H1 (cell line): Measurements from ENCODE around the gene RASSF3. TPM values are rescaled to one million over a fixed set of nuclear protein-coding genes. Genes with fewer than 3 reads are reported as not detected.

Experiments
- CTCF ChIA-PET: fragments of 300-600 bp; sonication (Branson Sonifier 250); formaldehyde crosslinking; loops from one replicate; lab custom pipeline; 2021; ENCODE audit not compliant: partially characterized antibody; lab: Charles Lee
- POLR2A ChIA-PET: fragments of 300-600 bp; sonication (Branson Sonifier 250); formaldehyde crosslinking; loops from one replicate; lab custom pipeline; 2021; ENCODE audit warnings: inconsistent platforms; ENCODE audit not compliant: partially characterized antibody; lab: Charles Lee
- DNase-seq, 2 experiments: peaks; one replicate each; pipeline versions ENCODE4 v3.0.0 to v3.0.0-alpha.2; 2010 to 2022; ENCODE audit warnings: low spot score in 2 of 2, low read depth in 1 of 2, mixed read lengths in 1 of 2
- FAIRE-seq: peaks from 2 replicates; lab custom pipeline; 2011; peaks lifted over from hg19 to GRCh38; lab: Jason Lieb, UNC
- H2AFZ ChIP-seq: 2 replicates; pipeline ENCODE4 v1.8.1; 2012; ENCODE audit warnings: low read length, inconsistent platforms
- H2AK5ac ChIP-seq: 2 replicates; pipeline ENCODE4 v1.6.1; 2013; ENCODE audit warnings: low read depth, low read length
- H2BK120ac ChIP-seq: replicated peaks from 2 replicates; pipeline ENCODE3; 2013; ENCODE audit warnings: low read depth, low read length, inconsistent platforms
- H2BK12ac ChIP-seq: 2 replicates; pipeline ENCODE4 v1.6.1; 2013; ENCODE audit warnings: low read depth, low read length
- H2BK15ac ChIP-seq: 2 replicates; pipeline ENCODE4 v1.6.1; 2013; ENCODE audit warnings: low read length
- H2BK20ac ChIP-seq: 2 replicates; pipeline ENCODE4 v1.6.1; 2013; ENCODE audit warnings: low read length
- H2BK5ac ChIP-seq: 2 replicates; pipeline ENCODE4 v1.6.1; 2013; ENCODE audit warnings: low read depth, low read length
- H3K14ac ChIP-seq: 2 replicates; pipeline ENCODE4 v1.6.1; 2013; ENCODE audit warnings: inconsistent platforms; ENCODE audit not compliant: insufficient read length
- H3K18ac ChIP-seq: 2 replicates; pipeline ENCODE4 v1.6.1; 2013; ENCODE audit warnings: low read length; ENCODE audit errors: extremely low read depth
- H3K23ac ChIP-seq: 2 replicates; pipeline ENCODE4 v1.6.1; 2013; ENCODE audit warnings: inconsistent platforms; ENCODE audit not compliant: insufficient read length
- H3K23me2 ChIP-seq: 2 replicates; pipeline ENCODE4 v1.6.1; 2013; ENCODE audit warnings: low read depth, low read length
- H3K27ac ChIP-seq: 2 replicates; pipeline ENCODE4 v1.6.1; 2011; ENCODE audit warnings: low read depth, low read length, inconsistent platforms
- H3K27me3 ChIP-seq, 4 experiments: replicated peaks in 1 of 4; 1 replicate in 1 of 4; 2 replicates in 3 of 4; pipeline versions ENCODE4 v1.6.1 to v1.8.1; 2011 to 2013; ENCODE audit warnings: low read length in 3 of 4, mild to moderate bottlenecking in 3 of 4, inconsistent platforms in 2 of 4, mixed read lengths in 2 of 4, moderate library complexity in 1 of 4; ENCODE audit not compliant: control insufficient read depth in 3 of 4, insufficient read depth in 3 of 4; ENCODE audit errors: extremely low read depth in 1 of 4
- H3K36me3 ChIP-seq, 4 experiments: 2 replicates each; pipeline versions ENCODE4 v1.6.1 to v1.8.1; 2011 to 2013; ENCODE audit warnings: mild to moderate bottlenecking in 4 of 4, low read length in 3 of 4, moderate library complexity in 2 of 4, control low read depth in 1 of 4, inconsistent platforms in 1 of 4; ENCODE audit not compliant: insufficient read depth in 4 of 4, control insufficient read depth in 2 of 4
- H3K4ac ChIP-seq: replicated peaks from 2 replicates; pipeline ENCODE3; 2013; ENCODE audit warnings: low read length, low read depth, mixed read lengths, inconsistent platforms; ENCODE audit not compliant: insufficient read length
- H3K4me1 ChIP-seq, 4 experiments: replicated peaks in 1 of 4; 1 replicate in 1 of 4; 2 replicates in 3 of 4; pipeline versions ENCODE4 v1.6.1 to v1.8.1; 2011 to 2013; ENCODE audit warnings: low read length in 3 of 4, inconsistent platforms in 2 of 4, mixed read lengths in 1 of 4; ENCODE audit not compliant: insufficient read depth in 4 of 4, control insufficient read depth in 3 of 4
- H3K4me2 ChIP-seq, 2 experiments: 2 replicates each; pipeline versions ENCODE4 v1.6.1 to v1.8.1; 2011 to 2013; ENCODE audit warnings: low read depth in 2 of 2, low read length in 2 of 2, control low read depth in 1 of 2, inconsistent platforms in 1 of 2, mild to moderate bottlenecking in 1 of 2; ENCODE audit not compliant: insufficient read depth in 1 of 2
- H3K4me3 ChIP-seq, 4 experiments: fragments of 200-600, 300-600 bp in 1 of 4; sonication (generic), shearing (Covaris generic), sonication (Bioruptor Twin) in 1 of 4; 2 replicates each; pipeline versions ENCODE4 v1.5.1 to v1.8.1; 2011 to 2016; ENCODE audit warnings: low read length in 4 of 4, low read depth in 3 of 4, control low read depth in 2 of 4, inconsistent platforms in 2 of 4, mild to moderate bottlenecking in 2 of 4, mixed read lengths in 1 of 4, moderate library complexity in 1 of 4; ENCODE audit not compliant: insufficient read depth in 2 of 4; ENCODE audit errors: extremely low read depth in 1 of 4
- H3K56ac ChIP-seq: replicated peaks from 2 replicates; pipeline ENCODE3; 2013; ENCODE audit warnings: low read depth, mild to moderate bottlenecking, mixed read lengths, low read length, inconsistent platforms; ENCODE audit not compliant: insufficient read length
- H3K79me1 ChIP-seq: 2 replicates; pipeline ENCODE4 v1.6.1; 2013; ENCODE audit warnings: low read depth, low read length, control low read depth
- H3K79me2 ChIP-seq, 2 experiments: 2 replicates each; pipeline versions ENCODE4 v1.6.1 to v1.8.1; 2012 to 2013; ENCODE audit warnings: low read length in 2 of 2, mild to moderate bottlenecking in 2 of 2, inconsistent platforms in 1 of 2; ENCODE audit not compliant: insufficient read depth in 2 of 2, control insufficient read depth in 1 of 2
- H3K9ac ChIP-seq, 4 experiments: replicated peaks in 1 of 4; 1 replicate in 1 of 4; 2 replicates in 3 of 4; pipeline versions ENCODE4 v1.6.1 to v1.8.1; 2011 to 2013; ENCODE audit warnings: low read depth in 3 of 4, low read length in 3 of 4, control low read depth in 2 of 4, mild to moderate bottlenecking in 2 of 4, moderate library complexity in 2 of 4, inconsistent platforms in 1 of 4; ENCODE audit errors: extremely low read depth in 1 of 4
- H3K9me3 ChIP-seq, 2 experiments: 2 replicates each; pipeline versions ENCODE4 v1.6.1 to v1.8.1; 2012 to 2013; ENCODE audit warnings: mild to moderate bottlenecking in 2 of 2, moderate library complexity in 2 of 2, control low read depth in 1 of 2, inconsistent platforms in 1 of 2, low read depth in 1 of 2, low read length in 1 of 2, mixed read lengths in 1 of 2; ENCODE audit not compliant: insufficient read depth in 2 of 2
- H4K20me1 ChIP-seq, 2 experiments: replicated peaks in 1 of 2; 2 replicates each; pipeline versions ENCODE3 to v1.8.1; 2011 to 2013; ENCODE audit warnings: inconsistent platforms in 2 of 2, low read length in 2 of 2, mild to moderate bottlenecking in 1 of 2; ENCODE audit not compliant: insufficient read depth in 2 of 2, control insufficient read depth in 1 of 2
- H4K5ac ChIP-seq: 2 replicates; pipeline ENCODE4 v1.6.1; 2013; ENCODE audit warnings: low read length, low read depth, mixed read lengths, inconsistent platforms; ENCODE audit not compliant: insufficient read length
- H4K8ac ChIP-seq: 2 replicates; pipeline ENCODE4 v1.8.0; 2013; ENCODE audit warnings: mild to moderate bottlenecking, moderate library complexity, low read length, inconsistent platforms; ENCODE audit not compliant: insufficient read depth; ENCODE audit errors: extremely low read depth
- H4K91ac ChIP-seq: replicated peaks from 2 replicates; pipeline ENCODE3; 2013; ENCODE audit warnings: low read length, mixed read lengths, inconsistent platforms; ENCODE audit not compliant: insufficient read length
- RBBP5 ChIP-seq: IDR thresholded peaks from 2 replicates; pipeline ENCODE4 v1.7.1; 2012; ENCODE audit warnings: low read depth, mild to moderate bottlenecking, inconsistent platforms, low read length, moderate library complexity, borderline replicate concordance
- WGBS, 2 experiments: shearing (Covaris generic) in 1 of 2; methylation state at CpG; one replicate each; pipeline versions ENCODE4 v1.1.6 to v1.1.7; 2013 to 2015; ENCODE audit warnings: low lambda C conversion rate in 2 of 2, mixed read lengths in 2 of 2, inconsistent platforms in 1 of 2, low coverage in 1 of 2, missing lambda C conversion rate in 1 of 2; ENCODE audit not compliant: insufficient replicate concordance in 2 of 2, insufficient coverage in 1 of 2, insufficient read length in 1 of 2; ENCODE audit errors: extremely low coverage in 1 of 2, missing lambda C conversion rate in 1 of 2; 5-methylcytosine and 5-hydroxymethylcytosine counted together
- polyA plus RNA-seq, 7 experiments: library from polyadenylated mRNA; depleted of rRNA in 3 of 7; stranded (reverse) in 5 of 7; unstranded in 2 of 7; fragments of >200 nt in 5 of 7; fragments of 200-250 nt in 2 of 7; gene quantifications; 1 replicate in 5 of 7; 2 replicates in 1 of 7; 4 replicates in 1 of 7; pipeline versions ENCODE4 v1.2.1 to v1.2.3, GENCODE V29; 2011 to 2013; ENCODE audit warnings: missing spikeins in 2 of 7, mixed read lengths in 2 of 7
- total RNA-seq: library from RNA; stranded (reverse); fragmentation: NEBNext Ultra II Directional; extraction: Animal tissue kit (Norgen Biotek cat#: 25700); gene quantifications from 2 replicates; pipeline ENCODE4 v1.2.1, GENCODE V29; 2021

RASSF3 gene
- total and polyA plus RNA-seq, 2 of the 8 experiments (the other 6 are each of a cell fraction or from before 2014, with no cell fraction given) = 19.1 to 64.3 TPM

DNA sequence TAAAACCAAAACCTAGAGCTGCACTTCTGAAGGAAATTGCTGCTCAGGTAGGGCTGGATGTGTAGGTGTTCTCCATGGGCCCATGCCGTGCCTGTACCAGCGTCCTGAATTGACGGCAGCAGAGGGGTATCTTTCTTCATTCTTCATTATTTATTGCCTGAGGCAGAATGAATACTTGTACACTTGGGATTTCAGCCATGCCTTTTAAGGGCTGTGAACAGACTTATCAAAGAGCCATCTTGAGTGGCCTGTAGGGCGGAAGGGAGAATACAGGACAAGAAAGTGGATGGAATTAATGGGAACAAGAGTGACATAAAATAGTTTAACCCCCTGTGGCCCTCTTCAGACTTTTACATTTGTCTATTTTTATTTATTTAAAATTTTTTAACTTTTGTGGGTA is 61.4 kb downstream of the RASSF3 start:
- H3K27ac ChIP-seq = no peak overlapping the region
- FAIRE-seq = no peak

More for the DNA sequence above, 61.4 kb downstream of the RASSF3 start:
- H4K5ac ChIP-seq = no peak overlapping the region
- no peak overlapping the region for H3K18ac ChIP-seq
- CTCF ChIA-PET = interaction anchor here (1.6 kb wide), 1 partner anchor 89 kb away, joined by 3 read pairs; no protein-coding TSS in a partner anchor
- no peak overlapping the region for H3K4me2 ChIP-seq
- H3K27me3 ChIP-seq = no peaks in the 10 kb centered on the region
- H2BK120ac ChIP-seq = no peak overlapping the region
- no peak overlapping the region for H2AK5ac ChIP-seq
- H2BK15ac ChIP-seq = no peak overlapping the region
- no peak overlapping the region for H3K9ac ChIP-seq
- no peaks in the 10 kb centered on the region for H3K9me3 ChIP-seq
- no peak overlapping the region for H3K14ac ChIP-seq
- no peak overlapping the region for H3K23ac ChIP-seq
- WGBS, 2 experiments = 87% methylated on average over 3 of the region's 4 CpGs; no CpG with 5 or more reads in 1 of the 2 experiments
- no peak overlapping the region for H3K4ac ChIP-seq
- H3K4me3 ChIP-seq = no peak overlapping the region
- H3K4me1 ChIP-seq = peaks cover 10 to 42% (median 32%) of the 10 kb centered on the region in 4 experiments
- H3K79me2 ChIP-seq = peaks cover 14 to 83% of the 10 kb centered on the region in 2 experiments; a peak in 3 of 4 replicates
- H3K36me3 ChIP-seq = no peaks in the 10 kb centered on the region
- DNase-seq = no peak
- peaks cover 2 to 7% of the 10 kb centered on the region in 2 experiments for H4K20me1 ChIP-seq
- no peaks in the 10 kb centered on the region for H3K23me2 ChIP-seq
- H3K79me1 ChIP-seq = peaks cover 10% of the 10 kb centered on the region; the same call in 1 of the 2 replicates
- H4K8ac ChIP-seq = no peak overlapping the region
- no peak for TF ChIP-seq RBBP5
- TF ChIP-seq, all 59 proteins: peak for 0
- Histone ChIP-seq H2BK12ac (no peak overlapping the region), H4K91ac (no peak overlapping the region), H2BK5ac (no peak overlapping the region), H3K56ac (no peak overlapping the region), H2AFZ (no peak overlapping the region), H2BK20ac (no peak overlapping the region)
- POLR2A ChIA-PET = no interaction called here
